Gastroesophageal sphincter (tissue), 4 donors: Measurements from ENCODE around the gene GPR153. TPM values are rescaled to one million over a fixed set of nuclear protein-coding genes. Genes with fewer than 3 reads are reported as not detected.
A peak's percentile ranks its signal among the peaks of the same experiment; 100 is the strongest.

Experiments used
- ATAC-seq: fragments of 150-250 bp; one replicate; pipeline ENCODE4 v1.9.1; 2016; ENCODE audit warnings: mild to moderate bottlenecking, moderate library complexity
- H3K27ac ChIP-seq, 4 donors: fragments of 200-600 bp; sonication (generic) in 3 of 4; 1 replicate in 3 of 4; 2 replicates in 1 of 4; pipeline ENCODE4 v1.5.1; 2016 to 2019
- H3K27me3 ChIP-seq: fragments of 200-600 bp; sonication (generic); one replicate; pipeline ENCODE4 v1.5.1; 2019
- H3K36me3 ChIP-seq, 2 donors: fragments of 200-600 bp; sonication (generic); one replicate each; pipeline ENCODE4 v1.5.1; 2019; ENCODE audit warnings: control low read depth in 1 of 2
- H3K4me1 ChIP-seq, 3 donors: fragments of 200-600 bp; sonication (generic); 1 replicate in 2 of 3; 2 replicates in 1 of 3; pipeline ENCODE4 v1.5.1; 2016 to 2019; ENCODE audit warnings: control low read depth in 2 of 3
- H3K4me3 ChIP-seq, 2 donors: fragments of 200-600 bp; sonication (generic); one replicate each; pipeline ENCODE4 v1.5.1; 2019; ENCODE audit warnings: mild to moderate bottlenecking in 1 of 2, moderate library complexity in 1 of 2
- H3K9me3 ChIP-seq, 3 donors: fragments of 200-600 bp; sonication (generic); one replicate each; pipeline ENCODE4 v1.5.1; 2017 to 2019; ENCODE audit warnings: control low read depth in 2 of 3
- EP300 ChIP-seq: sonication (generic); formaldehyde crosslinking; IDR thresholded peaks from one replicate; pipeline ENCODE4 v1.6.1; 2017; ENCODE audit warnings: antibody characterized with exemption, mild to moderate bottlenecking
- POLR2A ChIP-seq, 2 donors: fragments of 450-650 bp; IDR thresholded peaks; one replicate each; pipeline ENCODE4 v1.6.1; 2017; ENCODE audit warnings: antibody characterized with exemption in 2 of 2, mild to moderate bottlenecking in 2 of 2, moderate library complexity in 1 of 2
- POLR2AphosphoS5 ChIP-seq: sonication (generic); formaldehyde crosslinking; IDR thresholded peaks from one replicate; pipeline ENCODE4 v1.6.1; 2017; ENCODE audit warnings: antibody characterized with exemption
- WGBS, 2 donors: methylation state at CpG; one replicate each; pipeline ENCODE4 v1.1.5; 2018; ENCODE audit warnings: low coverage in 1 of 2; 5-methylcytosine and 5-hydroxymethylcytosine counted together
- total RNA-seq, 4 donors: library from RNA; depleted of rRNA; stranded (reverse); fragments of >200 nt; gene quantifications; one replicate each; pipeline ENCODE4 v1.1.0, GENCODE V29; 2016
- TF ChIP-seq, protein P1 (sequence below), 4 experiments: fragments of 200-600 bp in 2 of 4; fragments of 450-650 bp in 2 of 4; sonication (generic) in 1 of 4; IDR thresholded peaks; one replicate each; pipeline ENCODE4 v1.5.1; 2017 to 2019; ENCODE audit warnings: antibody characterized with exemption in 4 of 4, mild to moderate bottlenecking in 2 of 4, moderate library complexity in 2 of 4

The GPR153 gene
- total RNA-seq, 4 donors from 2014 or later, result 2.6 to 8.9 (median 6.2) TPM

DNA sequence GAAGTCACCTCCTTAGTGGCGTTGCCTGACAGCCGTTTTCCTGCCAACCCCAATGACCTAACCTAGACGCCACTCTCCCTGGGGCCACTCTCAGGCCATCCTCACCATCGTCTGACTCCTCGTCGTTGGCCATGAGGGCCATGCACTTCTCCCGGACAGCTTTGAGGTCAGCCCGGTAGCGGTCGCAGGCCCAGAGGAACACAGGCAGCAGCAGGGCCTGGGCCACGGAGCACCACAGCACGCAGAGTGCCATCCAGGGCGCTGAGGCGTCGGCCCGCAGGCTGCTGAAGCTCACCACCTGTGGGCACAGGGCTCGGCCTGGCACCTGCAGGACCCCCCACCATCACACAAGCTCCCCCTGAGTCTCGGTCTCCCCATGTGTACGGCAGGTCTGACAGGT lies 9.7 kb downstream of the GPR153 start:
- 87% methylated on average over 3 of the region's 19 CpGs; no CpG with 5 or more reads in 1 of the 2 donors for whole genome bisulfite sequencing, 2 donors
- peaks cover 0 to 23% of the 10 kb centered on the region in 2 donors for H3K36me3 ChIP-seq
- H3K27me3 ChIP-seq, result peaks cover 78% of the 10 kb centered on the region
- peaks cover 0 to 23% (median 6%) of the 10 kb centered on the region in 3 donors for H3K4me1 ChIP-seq
- no peak overlapping the region for H3K4me3 ChIP-seq
- TF ChIP-seq POLR2A (IDR thresholded peaks at IDR 0.05), result no peak
- no peak for TF ChIP-seq EP300
- no peak for ATAC-seq
- H3K9me3 ChIP-seq, result no peaks in the 10 kb centered on the region
- H3K27ac ChIP-seq, result no peak overlapping the region

DNA sequence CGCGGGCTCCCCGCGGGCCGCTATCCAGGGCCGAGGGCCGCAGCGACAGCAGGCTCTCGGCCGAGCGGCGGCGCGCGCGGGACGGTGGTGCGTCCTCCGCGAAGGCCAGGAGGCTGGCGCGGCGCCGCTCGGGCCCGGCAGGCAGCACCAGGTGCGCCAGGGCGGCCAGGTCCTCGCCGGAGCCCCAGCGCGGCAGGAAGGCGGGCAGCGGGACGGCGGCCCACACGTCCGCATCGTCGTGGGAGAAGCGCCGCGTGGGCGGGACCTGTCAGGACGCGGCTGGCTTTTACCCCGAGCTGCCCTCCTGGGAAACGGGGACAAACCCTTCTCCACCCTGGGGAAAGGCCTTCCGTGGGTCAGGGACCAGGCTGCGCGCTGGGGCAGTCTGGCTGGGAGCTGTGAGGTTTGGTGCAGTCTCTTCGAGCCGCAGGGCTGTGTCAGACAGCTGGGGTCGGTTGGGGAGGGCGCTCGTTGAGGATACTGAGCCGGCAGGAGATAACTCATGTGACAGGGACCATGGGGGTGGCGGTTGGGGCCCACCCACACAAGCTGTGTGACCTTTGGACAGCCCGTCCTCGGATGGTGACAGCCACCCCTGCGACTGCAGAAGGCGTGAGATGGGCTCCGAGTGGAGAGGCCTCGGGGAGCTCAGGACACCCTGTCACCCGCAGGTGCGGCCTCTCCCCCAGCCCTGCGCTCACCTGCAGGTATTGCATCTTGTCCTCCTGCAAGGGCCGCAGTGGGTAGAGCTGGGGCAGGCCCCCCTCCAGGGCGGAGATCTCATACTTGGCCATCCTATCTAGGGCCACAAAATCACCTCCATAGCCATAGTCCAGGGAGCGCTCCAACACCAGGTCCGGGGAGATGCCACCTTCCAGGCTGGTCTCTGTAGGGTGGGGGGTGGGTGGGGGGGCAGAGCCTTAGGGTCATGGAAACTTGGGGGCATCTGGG lies 10.9 kb downstream of the GPR153 start:
- no peak for TF ChIP-seq POLR2AphosphoS5
- TF ChIP-seq, protein P1, sequence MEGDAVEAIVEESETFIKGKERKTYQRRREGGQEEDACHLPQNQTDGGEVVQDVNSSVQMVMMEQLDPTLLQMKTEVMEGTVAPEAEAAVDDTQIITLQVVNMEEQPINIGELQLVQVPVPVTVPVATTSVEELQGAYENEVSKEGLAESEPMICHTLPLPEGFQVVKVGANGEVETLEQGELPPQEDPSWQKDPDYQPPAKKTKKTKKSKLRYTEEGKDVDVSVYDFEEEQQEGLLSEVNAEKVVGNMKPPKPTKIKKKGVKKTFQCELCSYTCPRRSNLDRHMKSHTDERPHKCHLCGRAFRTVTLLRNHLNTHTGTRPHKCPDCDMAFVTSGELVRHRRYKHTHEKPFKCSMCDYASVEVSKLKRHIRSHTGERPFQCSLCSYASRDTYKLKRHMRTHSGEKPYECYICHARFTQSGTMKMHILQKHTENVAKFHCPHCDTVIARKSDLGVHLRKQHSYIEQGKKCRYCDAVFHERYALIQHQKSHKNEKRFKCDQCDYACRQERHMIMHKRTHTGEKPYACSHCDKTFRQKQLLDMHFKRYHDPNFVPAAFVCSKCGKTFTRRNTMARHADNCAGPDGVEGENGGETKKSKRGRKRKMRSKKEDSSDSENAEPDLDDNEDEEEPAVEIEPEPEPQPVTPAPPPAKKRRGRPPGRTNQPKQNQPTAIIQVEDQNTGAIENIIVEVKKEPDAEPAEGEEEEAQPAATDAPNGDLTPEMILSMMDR (IDR thresholded peaks at IDR 0.05), result no peak
- ATAC-seq, result no peak
- H3K27me3 ChIP-seq, result peaks cover 90% of the 10 kb centered on the region
- H3K4me3 ChIP-seq, result no peak overlapping the region
- peaks cover 0 to 23% of the 10 kb centered on the region in 2 donors for H3K36me3 ChIP-seq
- no peak overlapping the region for H3K27ac ChIP-seq
- H3K4me1 ChIP-seq, result peaks cover 0 to 35% (median 6%) of the 10 kb centered on the region in 3 donors
- WGBS, 2 donors, result no CpG with 5 or more reads among the region's 71 CpGs
- H3K9me3 ChIP-seq, result no peaks in the 10 kb centered on the region

DNA sequence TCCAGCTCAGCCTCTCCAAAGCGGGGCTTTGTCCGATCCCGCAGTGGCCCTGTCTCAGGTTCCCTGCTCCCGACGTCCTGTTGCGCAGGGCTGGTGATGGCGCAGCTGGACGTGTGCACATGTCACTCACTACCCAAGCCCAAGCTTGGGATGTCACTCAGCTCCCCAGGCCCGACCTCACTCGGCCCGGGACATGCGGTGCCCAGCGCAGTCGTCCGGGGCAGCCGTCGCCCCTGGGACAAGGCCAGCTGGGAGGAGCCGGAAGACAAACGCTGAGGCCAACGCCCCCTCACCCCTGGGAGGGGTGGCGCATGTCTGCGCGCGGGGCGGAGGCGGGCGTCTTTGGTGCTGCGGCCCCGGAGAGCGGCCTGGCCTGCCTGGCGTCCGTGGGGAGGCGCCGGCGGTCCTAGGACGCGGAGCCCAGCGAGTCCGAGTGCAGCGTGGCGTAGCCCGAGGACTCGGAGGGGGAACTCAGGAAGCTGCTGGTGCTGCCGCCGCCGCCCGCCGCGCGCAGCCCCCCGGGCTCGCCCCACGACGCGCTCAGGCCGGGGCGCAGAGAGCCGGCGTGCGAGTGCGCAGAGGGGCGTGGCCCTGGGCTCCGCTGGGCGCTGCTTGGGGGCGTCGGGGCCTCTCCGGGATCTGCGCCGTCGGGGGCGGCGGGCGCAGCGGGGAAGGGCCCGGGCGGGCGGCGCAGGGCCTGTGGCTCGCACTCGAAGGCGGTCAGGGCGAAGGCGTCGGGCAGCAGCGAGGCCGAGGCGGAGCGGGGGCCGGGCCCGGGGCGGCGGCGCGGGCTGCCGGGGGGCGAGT lies 11.8 kb downstream of the GPR153 start:
- Histone ChIP-seq H3K4me3 (peak overlapping the region in 1 of 2 donors; percentile 22), H3K9me3 (no peaks in the 10 kb centered on the region), H3K36me3 (peaks cover 0 to 17% of the 10 kb centered on the region in 2 donors), H3K4me1 (peaks cover 0 to 37% (median 6%) of the 10 kb centered on the region in 3 donors), H3K27me3 (peaks cover 99% of the 10 kb centered on the region), H3K27ac (no peak overlapping the region)
- WGBS, 2 donors, result 47% methylated on average over 3 of the region's 96 CpGs; no CpG with 5 or more reads in 1 of the 2 donors
- no peak for ATAC-seq
- no peak for TF ChIP-seq POLR2AphosphoS5
- TF ChIP-seq POLR2A (IDR thresholded peaks at IDR 0.05), result no peak
- TF ChIP-seq, protein P1 (IDR thresholded peaks at IDR 0.05), result no peak
- TF ChIP-seq EP300, result no peak

DNA sequence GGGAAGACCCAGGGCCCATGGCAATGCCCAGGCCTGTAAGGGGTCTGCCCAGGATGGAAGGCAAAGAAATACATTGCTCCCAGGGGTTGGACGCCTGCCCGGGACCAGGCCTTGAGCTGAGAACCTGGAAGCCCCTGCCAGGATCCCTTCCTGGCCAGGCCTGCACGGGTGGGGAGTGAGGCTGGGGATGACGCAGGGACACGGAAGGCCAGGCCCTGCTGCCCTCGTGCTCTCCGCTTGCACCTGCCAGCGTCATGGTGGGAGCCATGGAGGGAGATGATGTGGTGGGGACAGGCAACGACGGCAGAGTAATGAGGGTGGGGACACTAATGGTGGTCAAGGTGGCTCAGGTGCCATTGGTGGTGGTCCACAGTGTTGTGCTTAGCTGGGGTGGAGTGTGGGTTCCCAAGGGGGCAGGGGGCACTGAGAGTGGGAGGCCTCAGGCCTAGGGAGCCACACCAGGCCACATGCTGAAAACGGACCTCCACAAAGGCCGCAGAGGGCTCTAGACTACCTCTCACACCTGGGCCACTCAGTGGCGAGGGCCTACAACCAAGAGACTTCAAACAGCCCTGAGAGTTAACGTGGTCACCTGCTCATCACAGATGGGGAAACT lies 12.6 kb downstream of the GPR153 start:
- H3K27me3 ChIP-seq, result peaks cover 99% of the 10 kb centered on the region
- no peak for ATAC-seq

More for the DNA sequence above, 12.6 kb downstream of the GPR153 start:
- Histone ChIP-seq H3K27ac (no peak overlapping the region), H3K9me3 (no peaks in the 10 kb centered on the region), H3K36me3 (peaks cover 0 to 8% of the 10 kb centered on the region in 2 donors), H3K4me1 (peaks cover 0 to 37% (median 6%) of the 10 kb centered on the region in 3 donors), H3K4me3 (no peak overlapping the region)
- 83% methylated on average over 3 of the region's 14 CpGs; no CpG with 5 or more reads in 1 of the 2 donors for WGBS, 2 donors
- TF ChIP-seq, protein P1 (IDR thresholded peaks at IDR 0.05), result no peak
- TF ChIP-seq EP300 (no peak), POLR2AphosphoS5 (no peak)
